ACHN (cell line): ENCODE measurements around the gene FAM170A.

Experiments used
- DNase-seq: peaks from one replicate; pipeline ENCODE4 v3.0.0-alpha.2; 2015
- in situ Hi-C: cut with HindIII; loops from 2 replicates; pipeline ENCODE4 v1.10.0; 2017; ENCODE audit warnings: low sequenced_read_pairs, low pct_ligation_motif_present, low pct_unique_long_range_greater_than_20kb

Gene FAM170A

GRCh38 chr5:119629339-119629738, at the start of gene FAM170A:
TSS of gene FAM170A (plus strand) at chr5:119629558. CDS start at chr5:119629769, 211 bp downstream.
- in situ Hi-C loops = no loop called here
- DNase-seq = no peak

GRCh38 chr5:119582987-119583386, 46.4 kb upstream of the FAM170A start:
- in situ Hi-C loops = no loop called here
- no peak for DNase-seq

- no peak for DNase-seq
- in situ Hi-C loops = no loop called here
Measured at GRCh38 chr5:119583684-119584083, 45.7 kb upstream of the FAM170A start.

- in situ Hi-C loops = no loop called here
- DNase-seq = no peak
Measured at GRCh38 chr5:119596046-119596445, 33.3 kb upstream of the FAM170A start.

- no peak for DNase-seq
- in situ Hi-C loops = no loop called here
Measured at GRCh38 chr5:119597728-119598298, 31.5 kb upstream of the FAM170A start.

GRCh38 chr5:119613937-119614336, 15.4 kb upstream of the FAM170A start:
- DNase-seq = no peak
- in situ Hi-C loops = no loop called here

GRCh38 chr5:119614838-119615237, 14.5 kb upstream of the FAM170A start:
- DNase-seq = no peak
- in situ Hi-C loops = no loop called here

- in situ Hi-C loops = no loop called here
- DNase-seq = no peak
Measured at GRCh38 chr5:119626086-119626485, 3.3 kb upstream of the FAM170A start.

GRCh38 chr5:119630752-119631440, 1.5 kb downstream of the FAM170A start:
- DNase-seq = no peak
- in situ Hi-C loops = no loop called here

GRCh38 chr5:119631660-119632059, 2.3 kb downstream of the FAM170A start:
- DNase-seq = no peak
- in situ Hi-C loops = no loop called here

- DNase-seq = no peak
- in situ Hi-C loops = no loop called here
Measured at GRCh38 chr5:119651486-119651885, 22.1 kb downstream of the FAM170A start.

- no peak for DNase-seq
- in situ Hi-C loops = no loop called here
Measured at GRCh38 chr5:119655061-119655460, 25.7 kb downstream of the FAM170A start.

GRCh38 chr5:119656023-119656422, 26.7 kb downstream of the FAM170A start:
- in situ Hi-C loops = no loop called here
- no peak for DNase-seq

GRCh38 chr5:119666542-119666941, 37.2 kb downstream of the FAM170A start:
- in situ Hi-C loops = no loop called here
- no peak for DNase-seq

- in situ Hi-C loops = no loop called here
- DNase-seq = no peak
Measured at GRCh38 chr5:119678351-119679028, 49.1 kb downstream of the FAM170A start.

GRCh38 chr5:119680080-119680479, 50.7 kb downstream of the FAM170A start:
- in situ Hi-C loops = no loop called here
- DNase-seq = no peak

GRCh38 chr5:119681734-119682133, 52.4 kb downstream of the FAM170A start:
- in situ Hi-C loops = no loop called here

GRCh38 chr5:119682372-119682771, 53.0 kb downstream of the FAM170A start:
- DNase-seq = no peak
- in situ Hi-C loops = no loop called here

More at GRCh38 chr5:119681734-119682133, 52.4 kb downstream of the FAM170A start:
- no peak for DNase-seq
